Spleen (tissue), 7 donors: ENCODE results near the gene EPHA5.

Source experiments
- POLR2A ChIP-seq, 3 donors: fragments of 450-650 bp; IDR thresholded peaks; one replicate each; pipeline ENCODE4 v1.5.1; 2017; ENCODE audit warnings: antibody characterized with exemption in 3 of 3, mild to moderate bottlenecking in 1 of 3
- POLR2AphosphoS5 ChIP-seq, 3 donors: sonication (generic); formaldehyde crosslinking; IDR thresholded peaks; one replicate each; pipeline ENCODE4 v1.5.1; 2017; ENCODE audit warnings: antibody characterized with exemption in 3 of 3
- TF ChIP-seq, protein P1 (sequence below), 11 experiments: fragments of 200-600 bp in 7 of 11; fragments of 450-650 bp in 4 of 11; sonication (generic) in 4 of 11; IDR thresholded peaks in 8 of 11; conservative IDR thresholded peaks in 3 of 11; 1 replicate in 7 of 11; 2 replicates in 4 of 11; pipeline versions ENCODE4 v1.4.0 to v1.8.0; 2016 to 2021; ENCODE audit warnings: antibody characterized with exemption in 11 of 11, inconsistent platforms in 4 of 11, mild to moderate bottlenecking in 1 of 11
- donor health status: DM: no; HTN: no; CAD: no; lungs with moderate emphysema.
- donor health status: DM: no; HTN: no; CAD: no.
- donor health status: DM: no; HTN: no; CAD: no.

DNA sequence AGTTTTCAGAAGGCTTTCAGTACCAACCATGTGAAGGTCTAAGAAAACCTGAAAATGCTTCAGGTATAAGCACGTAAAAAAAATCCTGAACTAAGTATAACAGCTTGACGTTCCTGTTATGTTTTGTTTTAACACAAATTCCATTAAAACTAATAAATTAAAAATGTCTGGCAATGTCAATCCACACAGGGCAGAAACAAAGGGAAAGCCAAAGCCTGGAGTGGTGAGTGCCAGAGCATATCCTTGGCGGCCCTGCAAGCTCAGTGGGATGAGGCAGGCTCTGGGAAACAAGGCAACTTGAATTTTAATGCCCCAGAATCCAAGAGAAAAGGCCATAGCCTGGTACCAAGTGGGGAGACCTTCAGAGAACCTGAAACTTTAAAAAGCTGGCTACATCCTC is 78.2 kb downstream of the EPHA5 start:
- TF ChIP-seq, protein P1, sequence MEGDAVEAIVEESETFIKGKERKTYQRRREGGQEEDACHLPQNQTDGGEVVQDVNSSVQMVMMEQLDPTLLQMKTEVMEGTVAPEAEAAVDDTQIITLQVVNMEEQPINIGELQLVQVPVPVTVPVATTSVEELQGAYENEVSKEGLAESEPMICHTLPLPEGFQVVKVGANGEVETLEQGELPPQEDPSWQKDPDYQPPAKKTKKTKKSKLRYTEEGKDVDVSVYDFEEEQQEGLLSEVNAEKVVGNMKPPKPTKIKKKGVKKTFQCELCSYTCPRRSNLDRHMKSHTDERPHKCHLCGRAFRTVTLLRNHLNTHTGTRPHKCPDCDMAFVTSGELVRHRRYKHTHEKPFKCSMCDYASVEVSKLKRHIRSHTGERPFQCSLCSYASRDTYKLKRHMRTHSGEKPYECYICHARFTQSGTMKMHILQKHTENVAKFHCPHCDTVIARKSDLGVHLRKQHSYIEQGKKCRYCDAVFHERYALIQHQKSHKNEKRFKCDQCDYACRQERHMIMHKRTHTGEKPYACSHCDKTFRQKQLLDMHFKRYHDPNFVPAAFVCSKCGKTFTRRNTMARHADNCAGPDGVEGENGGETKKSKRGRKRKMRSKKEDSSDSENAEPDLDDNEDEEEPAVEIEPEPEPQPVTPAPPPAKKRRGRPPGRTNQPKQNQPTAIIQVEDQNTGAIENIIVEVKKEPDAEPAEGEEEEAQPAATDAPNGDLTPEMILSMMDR (IDR thresholded peaks at IDR 0.05 in 8 of 11, conservative IDR thresholded peaks at IDR 0.05 in 3 of 11): no peak
- no peak for TF ChIP-seq POLR2A (IDR thresholded peaks at IDR 0.05)
- no peak for TF ChIP-seq POLR2AphosphoS5 (IDR thresholded peaks at IDR 0.05)
